Heart left ventricle (tissue), 16 donors: Measurements from ENCODE around the gene FER. TPM values are rescaled to one million over a fixed set of nuclear protein-coding genes. Genes with fewer than 3 reads are reported as not detected.

Experiments used
- ATAC-seq, 4 donors: fragments of 200-7000 bp; cut with Tn5 transposase; one replicate each; pipeline ENCODE4 v1.9.1; 2020 to 2022; ENCODE audit warnings: moderate library complexity in 4 of 4, mild to moderate bottlenecking in 3 of 4, moderate number of reproducible peaks in 1 of 4
- DNase-seq, 5 donors: peaks; one replicate each; pipeline ENCODE4 v3.0.0-alpha.2; 2020
- H3K27ac ChIP-seq, 12 donors: fragments of 200-600 bp; sonication (generic) in 4 of 12; one replicate each; pipeline versions ENCODE4 v1.5.0 to v1.8.0; 2016 to 2022; ENCODE audit warnings: mild to moderate bottlenecking in 2 of 12
- H3K27me3 ChIP-seq, 9 donors: fragments of 200-600 bp; sonication (generic) in 2 of 9; one replicate each; pipeline versions ENCODE4 v1.5.1 to v1.8.0; 2016 to 2022; ENCODE audit warnings: mild to moderate bottlenecking in 3 of 9
- H3K36me3 ChIP-seq, 9 donors: fragments of 200-600 bp; sonication (generic) in 2 of 9; one replicate each; pipeline versions ENCODE4 v1.5.0 to v1.8.0; 2018 to 2022; ENCODE audit warnings: mild to moderate bottlenecking in 2 of 9
- H3K4me1 ChIP-seq, 12 donors: fragments of 200-600 bp; sonication (generic) in 4 of 12; one replicate each; pipeline versions ENCODE4 v1.5.0 to v1.8.0; 2016 to 2022; ENCODE audit warnings: mild to moderate bottlenecking in 3 of 12
- H3K4me3 ChIP-seq, 12 donors: fragments of 200-600 bp; sonication (generic) in 4 of 12; one replicate each; pipeline versions ENCODE4 v1.5.0 to v1.8.0; 2017 to 2022; ENCODE audit warnings: mild to moderate bottlenecking in 9 of 12, moderate library complexity in 4 of 12
- H3K9me3 ChIP-seq, 12 donors: fragments of 200-600 bp; sonication (generic) in 4 of 12; one replicate each; pipeline versions ENCODE4 v1.5.0 to v1.8.0; 2016 to 2022; ENCODE audit warnings: mild to moderate bottlenecking in 1 of 12
- CTCF ChIP-seq, 12 donors: fragments of 200-600 bp; sonication (generic) in 4 of 12; IDR thresholded peaks; one replicate each; pipeline versions ENCODE4 v1.5.0 to v1.8.0; 2018 to 2022; ENCODE audit warnings: antibody characterized with exemption in 12 of 12, mild to moderate bottlenecking in 5 of 12
- POLR2A ChIP-seq, 2 donors: fragments of 450-650 bp; IDR thresholded peaks; one replicate each; pipeline ENCODE4 v1.6.1; 2017; ENCODE audit warnings: antibody characterized with exemption in 2 of 2, mild to moderate bottlenecking in 2 of 2, moderate library complexity in 2 of 2
- WGBS, 4 donors: extraction: QIAGEN DNeasy Blood & Tissue Kit in 2 of 4; methylation state at CpG; one replicate each; pipeline versions ENCODE4 v1.1.5 to v1.1.7; 2013 to 2018; 5-methylcytosine and 5-hydroxymethylcytosine counted together
- intact Hi-C, 10 donors: fragments of 100-400 bp; cut with DNase I; formaldehyde crosslinking; loops; one replicate each; pipeline versions ENCODE4 v1.11.1 to v1.14.2; 2022
- polyA plus RNA-seq, 2 donors: library from polyadenylated mRNA; stranded (reverse); fragments of 200-250 nt; gene quantifications; one replicate each; pipeline ENCODE4 v1.2.3, GENCODE V29; 2013
- total RNA-seq, 9 donors: library from RNA; depleted of rRNA in 2 of 9; stranded (reverse); fragments of >200 nt in 2 of 9; fragmentation: NEBNext Ultra II Directional in 3 of 9; extraction: Animal tissue kit (Norgen Biotek cat#: 25700) in 3 of 9; gene quantifications; one replicate each; pipeline versions ENCODE4 v1.1.0 to v1.2.4, GENCODE V29; 2016 to 2023
- donor health status: ischemic (EF 13 %, LVEDD 7.1; RV severe dilation, severe dysfunction).
- donor health status: healthy with polysubstance abuse.
- donor health status: DM: no; HTN: yes; CAD: no.
- donor health status: DM: no; HTN: no; CAD: no.
- donor health status: ischemic (EF 25% LVEDD 6.9; RV normal size, moderate dysfunction).
- donor health status: ischemic (EF 25% LVEDD 5.7; RV mildly dilated, moderate dysfunction).
- donor health status: healthy.
- donor health status: DM: yes; HTN: yes; CAD: no.
- donor health status: ischemic (EF 35%, LVEDD 5.7; RV mildly dilated, moderate dysfunction).
- donor health status: nonischemic (EF 11% LVEDD 7.7; RV severe dilation, severe dysfunction).
- donor health status: DM: yes; HTN: yes; CAD: no.
- donor health status: PGD.
- donor health status: ischemic (EF 29% LVEDD 5.4; RV normal size, mild dysfunction).
- donor health status: nonischemic (EF 23%, LVEDD 6.1; RV moderate dilation, normal function).

Gene FER
- total and polyA plus RNA-seq, 11 donors = 1.4 to 25.7 (median 13.1) TPM

DNA sequence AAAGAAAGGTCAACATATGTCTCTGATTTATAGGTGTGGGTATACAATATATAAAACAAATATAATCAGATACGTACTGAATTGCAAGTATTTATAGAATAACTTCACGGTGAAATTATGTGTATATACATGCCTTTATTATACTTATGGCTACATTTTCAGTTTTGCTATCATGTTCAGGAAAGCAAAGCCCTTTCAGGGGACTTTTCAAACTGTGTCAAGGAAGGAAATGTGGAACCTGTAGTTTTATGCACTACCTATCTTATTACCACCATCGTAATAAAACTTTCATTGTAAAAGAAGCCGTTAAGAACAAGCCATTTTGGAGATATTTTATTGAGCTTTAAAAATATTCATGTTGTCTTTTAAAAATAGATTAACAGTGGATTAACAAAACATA lies 404.9 kb downstream of the FER start:
- WGBS, 4 donors = 92 to 98% (median 97%) methylated on average over 4 of the region's 4 CpGs
- H3K27ac ChIP-seq = no peak overlapping the region
- no peaks in the 10 kb centered on the region for H3K4me1 ChIP-seq
- no peaks in the 10 kb centered on the region for H3K9me3 ChIP-seq
- no peaks in the 10 kb centered on the region for H3K27me3 ChIP-seq
- TF ChIP-seq CTCF (IDR thresholded peaks at IDR 0.05) (no peak), POLR2A (IDR thresholded peaks at IDR 0.05) (no peak)
- intact Hi-C loops = no loop called here
- no peaks in the 10 kb centered on the region for H3K36me3 ChIP-seq
- ATAC-seq (no peak), DNase-seq (no peak)
- no peak overlapping the region for H3K4me3 ChIP-seq

DNA sequence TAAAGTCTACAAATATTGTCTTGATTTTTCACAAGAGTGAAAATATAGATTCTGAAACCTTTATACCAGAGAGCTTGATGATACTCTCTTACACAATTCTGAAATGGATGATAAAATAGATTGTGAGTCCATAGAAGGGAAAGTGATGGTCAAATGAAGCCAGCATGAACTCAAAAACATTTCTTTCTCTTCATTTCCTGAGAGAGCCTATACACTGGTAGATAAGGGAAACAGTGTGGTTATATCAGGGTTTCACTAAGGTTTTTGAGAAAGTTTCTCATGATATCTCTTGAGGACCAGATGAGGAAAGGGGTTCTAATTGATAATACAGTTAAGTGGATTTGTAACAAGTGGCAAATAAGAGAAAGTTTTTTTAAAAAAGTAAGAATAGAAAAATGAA lies 407.9 kb downstream of the FER start:
- intact Hi-C loops = no loop called here
- ATAC-seq (no peak), DNase-seq (no peak)
- Histone ChIP-seq H3K4me3 (no peak overlapping the region), H3K27ac (no peak overlapping the region), H3K9me3 (no peaks in the 10 kb centered on the region), H3K4me1 (no peaks in the 10 kb centered on the region), H3K36me3 (no peaks in the 10 kb centered on the region), H3K27me3 (no peaks in the 10 kb centered on the region)
- TF ChIP-seq POLR2A (IDR thresholded peaks at IDR 0.05) (no peak), CTCF (IDR thresholded peaks at IDR 0.05) (no peak)

DNA sequence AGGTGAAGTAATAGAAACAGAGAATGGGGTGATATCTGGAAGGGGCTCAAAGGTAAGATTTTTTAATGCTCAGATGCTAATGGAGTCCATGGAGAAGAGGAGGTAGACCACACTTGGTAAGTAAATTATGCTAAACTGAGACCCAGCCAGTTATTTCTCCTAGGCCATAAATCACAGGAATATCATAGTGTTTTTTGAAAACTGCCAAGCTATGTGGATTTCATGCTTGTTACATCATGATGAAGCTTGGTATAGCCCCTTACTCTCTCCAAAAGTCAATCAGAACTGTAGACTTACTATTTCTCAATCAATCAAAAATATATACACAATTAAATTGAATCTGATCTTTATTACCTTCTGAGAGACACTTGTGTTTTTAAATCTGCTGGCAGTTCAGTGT lies 409.2 kb downstream of the FER start:
- H3K36me3 ChIP-seq = no peaks in the 10 kb centered on the region
- H3K27me3 ChIP-seq = no peaks in the 10 kb centered on the region
- no peak for TF ChIP-seq POLR2A (IDR thresholded peaks at IDR 0.05)
- intact Hi-C loops = no loop called here
- ATAC-seq (no peak), DNase-seq (no peak)
- H3K9me3 ChIP-seq = no peaks in the 10 kb centered on the region
- no peak overlapping the region for H3K27ac ChIP-seq
- H3K4me3 ChIP-seq = no peak overlapping the region
- no peaks in the 10 kb centered on the region for H3K4me1 ChIP-seq

DNA sequence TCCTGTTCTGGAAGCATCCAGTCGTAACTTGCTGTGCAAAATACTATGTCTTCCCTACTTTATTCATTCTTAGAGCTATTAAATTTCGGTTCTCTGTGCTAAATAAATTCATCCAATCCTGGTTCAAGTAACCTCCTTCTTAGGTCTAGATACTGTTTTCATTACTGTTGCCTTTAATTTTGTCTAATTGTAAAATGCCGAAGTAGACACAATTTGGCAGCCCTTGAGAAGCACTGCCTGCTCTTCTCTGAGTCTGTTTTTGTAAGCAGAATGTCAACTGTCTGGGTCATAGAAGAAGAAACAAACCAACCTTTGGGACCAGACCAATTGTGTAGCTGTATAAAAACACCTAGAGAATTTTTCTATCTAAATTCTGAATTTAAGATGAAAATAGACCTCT lies 412.8 kb downstream of the FER start:
- H3K36me3 ChIP-seq = no peaks in the 10 kb centered on the region
- H3K9me3 ChIP-seq = no peaks in the 10 kb centered on the region
- DNase-seq (no peak), ATAC-seq (no peak)
- no peaks in the 10 kb centered on the region for H3K27me3 ChIP-seq
- H3K4me3 ChIP-seq = no peak overlapping the region
- 86 to 94% (median 93%) methylated on average over 3 of the region's 3 CpGs for WGBS, 4 donors
- H3K4me1 ChIP-seq = no peaks in the 10 kb centered on the region
- H3K27ac ChIP-seq = no peak overlapping the region
- TF ChIP-seq CTCF (IDR thresholded peaks at IDR 0.05) = no peak
- TF ChIP-seq POLR2A (IDR thresholded peaks at IDR 0.05) = no peak
- intact Hi-C loops = no loop called here

- Histone ChIP-seq H3K27me3 (no peaks in the 10 kb centered on the region), H3K4me1 (no peaks in the 10 kb centered on the region), H3K27ac (peak overlapping the region in 1 of 12 donors; percentile 40), H3K4me3 (no peak overlapping the region), H3K36me3 (no peaks in the 10 kb centered on the region), H3K9me3 (no peaks in the 10 kb centered on the region)
- ATAC-seq (no peak), DNase-seq (no peak)
- 76 to 84% (median 81%) methylated on average over 4 of the region's 4 CpGs for WGBS, 4 donors
- intact Hi-C loops = no loop called here
- TF ChIP-seq POLR2A (IDR thresholded peaks at IDR 0.05) = no peak
- TF ChIP-seq CTCF (IDR thresholded peaks at IDR 0.05) = no peak
Measured at GRCh38 chr5:109161914-109162683, 414.4 kb downstream of the FER start.
